ENCODE results near the gene APOC1.
A peak's percentile ranks its signal among the peaks of the same experiment; 100 is the strongest.
"Not testable (repeated sequence)": the region's sequence is repeated elsewhere in the genome, so short reads cannot be mapped to it uniquely, and the experiment has no call there.

The APOC1 gene

GRCh38 chr19:44914433-44915206, at the start of gene APOC1:
Gene APOC1 (plus strand): TSS chr19:44914608. CDS start chr19:44914892, 284 bp downstream.
- peak; percentile 84 for DNase-seq

- DNase-seq, result no peak
Observed at GRCh38 chr19:44865196-44865767, 49.1 kb upstream of the APOC1 start.

GRCh38 chr19:44866664-44867063, 47.7 kb upstream of the APOC1 start:
- DNase-seq, result no peak

DNA sequence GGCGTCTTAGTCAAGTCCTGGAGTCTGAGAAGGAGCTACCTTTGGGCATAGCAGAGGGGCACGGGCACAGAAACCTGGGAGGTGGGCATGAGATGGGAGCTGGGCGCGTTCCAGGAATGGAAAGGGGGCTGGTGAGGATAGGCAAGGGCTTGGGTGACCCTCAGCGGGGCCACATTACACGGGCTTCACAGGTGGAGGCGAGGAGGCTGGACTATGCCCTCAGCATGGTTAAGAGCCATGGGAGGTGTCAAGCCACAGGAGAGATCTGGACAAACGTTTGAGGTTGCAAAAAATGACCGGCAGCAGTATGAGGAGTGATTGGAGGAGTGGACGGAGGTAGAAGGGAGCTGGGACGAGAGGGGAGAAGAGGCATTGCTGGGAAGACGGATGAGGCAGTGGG, 46.8 kb upstream of the APOC1 start:
- no peak for DNase-seq

DNA sequence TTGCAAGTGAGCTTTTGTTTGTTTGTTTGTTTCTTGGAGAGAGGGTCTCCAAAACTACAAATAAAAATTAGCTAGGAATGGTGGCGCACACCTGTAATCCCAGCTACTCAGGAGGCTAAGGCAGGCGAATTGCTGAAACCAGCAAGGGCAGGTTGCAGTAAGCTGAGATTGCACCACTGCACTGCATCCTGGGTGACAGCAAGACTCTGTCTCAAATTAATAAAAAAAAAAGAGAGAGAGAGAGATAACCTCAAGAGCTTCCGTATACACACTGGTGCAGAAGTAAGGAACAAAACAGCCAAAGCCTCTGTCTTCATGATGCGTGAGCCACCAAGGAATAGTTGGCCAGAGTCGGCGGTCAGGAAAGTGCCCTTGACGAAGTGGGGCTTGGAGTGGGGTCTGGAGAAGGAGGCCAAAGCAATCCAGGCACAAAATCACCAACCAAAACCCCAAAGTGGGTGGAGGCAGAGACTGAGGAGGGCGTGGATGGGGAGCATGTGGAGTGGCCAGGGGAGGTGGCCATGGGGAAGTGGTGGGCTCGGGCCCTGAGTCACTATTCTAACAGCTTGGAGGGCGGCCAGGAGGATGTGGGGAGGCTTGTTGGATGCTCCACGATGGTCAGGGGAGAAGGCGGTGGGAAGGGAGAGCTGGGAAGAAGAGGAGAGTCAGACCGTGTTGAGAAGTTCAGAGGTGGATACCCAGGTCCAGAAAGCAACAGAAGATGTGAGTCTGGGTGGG, 44.5 kb upstream of the APOC1 start:
- peak; percentile 78 for DNase-seq

DNA sequence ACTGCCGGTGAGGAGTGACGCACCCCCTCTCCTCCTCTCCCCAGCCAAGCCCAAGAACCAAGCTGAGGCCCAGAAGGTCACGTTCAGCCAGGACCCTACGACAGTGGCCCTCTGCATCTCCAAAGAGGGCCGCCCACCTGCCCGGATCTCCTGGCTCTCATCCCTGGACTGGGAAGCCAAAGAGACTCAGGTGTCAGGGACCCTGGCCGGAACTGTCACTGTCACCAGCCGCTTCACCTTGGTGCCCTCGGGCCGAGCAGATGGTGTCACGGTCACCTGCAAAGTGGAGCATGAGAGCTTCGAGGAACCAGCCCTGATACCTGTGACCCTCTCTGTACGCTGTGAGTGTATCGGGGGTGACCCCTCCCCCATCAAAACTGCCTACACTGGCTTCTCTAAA, 42.6 kb upstream of the APOC1 start:
- no peak for DNase-seq

GRCh38 chr19:44872661-44873060, 41.7 kb upstream of the APOC1 start:
- no peak for DNase-seq

GRCh38 chr19:44874317-44874716, 40.1 kb upstream of the APOC1 start:
- no peak for DNase-seq

- DNase-seq, result peak; percentile 60
Observed at GRCh38 chr19:44875666-44876451, 38.5 kb upstream of the APOC1 start.

DNA sequence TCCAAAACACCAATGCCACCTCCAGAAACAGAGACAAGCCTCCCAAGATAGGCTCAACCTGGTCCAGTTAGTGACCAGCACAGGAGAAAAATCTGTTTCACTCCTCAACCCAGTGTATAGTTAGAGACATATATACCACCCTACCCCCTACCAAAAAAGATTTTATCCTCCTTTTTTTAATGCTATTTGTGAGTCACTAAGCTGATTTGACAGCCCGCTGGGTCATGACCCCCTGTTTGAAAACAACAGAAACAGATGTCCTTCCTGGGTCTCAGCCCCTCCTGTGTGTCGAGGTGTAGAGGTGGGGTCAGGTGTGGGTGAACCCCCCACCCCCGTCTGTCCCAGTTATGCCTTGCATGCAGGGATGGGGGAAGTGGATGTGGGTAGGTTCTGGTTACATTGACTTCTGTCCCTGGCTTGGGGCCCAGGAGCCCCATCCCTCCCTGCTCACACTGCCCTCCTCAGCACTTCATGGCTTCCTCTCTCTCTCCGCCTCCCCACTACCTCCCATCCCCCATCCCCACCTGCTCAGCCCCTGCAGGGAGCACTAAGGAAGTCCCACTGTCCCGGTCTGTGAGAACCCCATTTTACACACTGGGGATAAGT, 37.4 kb upstream of the APOC1 start:
- no peak for DNase-seq

GRCh38 chr19:44878120-44878865, 36.1 kb upstream of the APOC1 start:
- no peak for DNase-seq

DNA sequence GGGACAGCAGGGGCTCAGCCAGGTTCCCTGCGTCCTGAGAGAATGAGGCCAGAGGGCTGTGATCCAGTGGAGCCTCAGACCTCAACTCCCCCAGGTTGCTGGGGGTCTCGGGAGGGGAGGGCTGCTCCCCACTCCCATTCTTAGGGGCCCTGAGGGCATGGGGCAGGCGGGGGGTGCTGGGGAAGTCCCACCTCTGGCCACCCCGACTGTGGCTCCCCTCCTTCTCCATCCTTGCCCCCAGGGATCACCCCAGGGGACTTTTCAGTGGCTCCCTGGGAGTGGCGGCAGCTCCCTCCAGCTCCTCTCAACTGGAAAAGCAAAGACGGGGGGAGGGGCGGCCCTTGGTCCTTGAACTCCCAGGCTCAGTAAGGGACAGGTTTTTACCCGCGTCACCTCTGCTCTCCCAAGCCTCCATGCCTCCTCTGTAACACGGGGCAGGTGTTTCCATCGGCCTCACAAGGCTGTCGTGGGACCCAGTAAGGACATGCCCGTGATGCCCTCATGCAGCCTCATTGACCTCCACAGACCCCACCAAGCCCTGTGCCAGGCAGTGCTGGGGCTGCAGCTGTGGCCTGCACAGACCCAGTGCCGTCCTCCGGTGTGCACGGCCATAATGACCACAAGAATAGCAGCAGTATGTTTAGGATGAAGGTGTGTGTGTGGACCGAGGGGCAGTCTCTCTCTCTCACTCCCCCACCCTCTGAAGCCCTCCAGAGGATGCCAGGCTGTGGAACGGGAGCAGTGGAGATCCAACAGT, 34.9 kb upstream of the APOC1 start:
- no peak for DNase-seq

DNA sequence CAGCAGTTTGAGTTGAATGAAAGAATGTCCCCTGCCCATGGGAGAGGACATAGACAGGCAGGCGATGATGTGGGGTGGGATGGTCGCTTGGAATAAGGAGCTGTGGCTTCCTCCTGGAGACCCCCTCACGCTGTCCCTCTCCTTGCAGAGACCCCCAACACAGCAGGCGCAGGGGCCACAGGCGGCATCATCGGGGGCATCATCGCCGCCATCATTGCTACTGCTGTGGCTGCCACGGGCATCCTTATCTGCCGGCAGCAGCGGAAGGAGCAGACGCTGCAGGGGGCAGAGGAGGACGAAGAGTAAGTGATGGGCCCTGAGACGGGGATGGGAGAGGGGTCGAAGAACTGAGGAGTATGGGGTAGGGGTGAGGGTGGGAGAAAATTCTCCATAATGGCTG, 32.3 kb upstream of the APOC1 start:
- no peak for DNase-seq

DNA sequence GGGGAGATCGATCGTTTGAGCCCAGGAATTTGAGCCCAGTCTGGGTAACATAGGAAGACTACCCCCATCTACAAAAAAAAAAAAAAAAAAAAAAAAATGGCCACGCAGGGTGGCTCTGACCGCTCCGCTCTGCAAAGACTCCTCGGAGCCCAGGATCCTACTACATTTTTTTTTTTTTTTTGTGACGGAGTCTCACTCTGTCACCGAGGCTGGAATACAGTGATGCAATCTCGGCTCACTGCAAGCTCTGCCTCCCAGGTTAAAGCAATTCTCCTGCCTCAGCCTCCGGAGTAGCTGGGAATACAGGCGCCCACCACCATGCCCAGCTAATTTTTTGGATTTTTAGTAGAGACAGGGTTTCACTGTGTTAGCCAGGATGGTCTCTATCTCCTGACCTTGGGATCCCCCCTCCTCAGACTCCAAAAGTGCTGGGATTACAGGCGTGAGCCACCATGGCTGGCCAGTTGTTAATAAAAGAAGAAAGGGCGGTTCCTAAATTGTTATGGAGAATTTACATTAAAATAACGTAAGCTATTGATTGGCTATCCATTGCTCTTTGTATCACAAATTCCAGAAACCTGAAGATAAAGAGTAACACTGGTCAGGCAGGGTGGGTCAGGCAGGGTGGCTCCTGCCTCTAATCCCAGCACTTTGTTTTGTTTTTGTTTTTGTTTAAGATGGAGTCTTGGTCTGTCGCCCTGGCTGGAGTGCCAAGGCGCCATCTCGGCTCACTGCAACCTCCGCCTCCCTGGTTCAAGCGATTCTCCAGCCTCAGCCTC, 31.6 kb upstream of the APOC1 start:
- DNase-seq, result not testable (repeated sequence)

DNA sequence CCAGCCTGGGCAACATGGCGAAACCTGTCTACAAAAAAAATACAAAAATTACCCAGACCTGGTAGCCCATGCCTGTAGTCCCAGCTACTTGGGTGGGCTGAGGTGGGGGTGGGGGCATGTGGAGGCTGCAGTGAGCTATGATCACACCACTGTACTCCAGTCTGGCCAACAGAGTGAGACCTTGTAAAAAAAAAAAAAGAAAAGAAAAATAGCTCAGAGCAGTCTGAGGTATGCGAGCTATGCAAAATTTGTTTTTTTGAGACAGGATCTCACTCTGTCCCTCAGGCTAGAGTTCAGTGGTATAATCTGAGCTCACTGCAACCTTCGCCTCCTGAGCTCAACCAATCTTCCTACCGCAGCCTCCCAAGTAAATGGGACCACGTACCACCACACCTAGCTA, 30.5 kb upstream of the APOC1 start:
- peak; percentile 36 for DNase-seq

GRCh38 chr19:44884566-44884965, 29.8 kb upstream of the APOC1 start:
- no peak for DNase-seq

GRCh38 chr19:44886141-44886540, 28.3 kb upstream of the APOC1 start:
- no peak for DNase-seq

GRCh38 chr19:44887648-44888047, 26.8 kb upstream of the APOC1 start:
- no peak for DNase-seq

- DNase-seq, result not testable (repeated sequence)
Observed at GRCh38 chr19:44888335-44888734, 26.1 kb upstream of the APOC1 start.

- DNase-seq, result no peak
Observed at GRCh38 chr19:44889830-44890365, 24.5 kb upstream of the APOC1 start.

Measured in fibroblast of skin of right biceps (primary cell).